Activated CD4-positive, CD25-positive, alpha-beta regulatory T cell treated with anti-CD3 and anti-CD28 coated beads, Interleukin-2, amount 50 U/mL, for 24 hours (primary cell): Measurements from ENCODE around the gene SYCP2L.
"Not testable (repeated sequence)": the region's sequence is repeated elsewhere in the genome, so short reads cannot be mapped to it uniquely, and the experiment has no call there.

Experiments used
- ATAC-seq, 2 donors: fragments of 150-1000 bp; cut with Tn5 transposase; one replicate each; pipeline ENCODE4 v1.10.0; 2021; ENCODE audit warnings: mild to moderate bottlenecking in 1 of 2, moderate library complexity in 1 of 2

The SYCP2L gene

GRCh38 chr6:10886691-10887502 is at the start of gene SYCP2L:
SYCP2L (plus strand) TSS chr6:10887052; CDS start chr6:10887127, 75 bp downstream.
- no peak for ATAC-seq

GRCh38 chr6:10837622-10837994 is 49.2 kb upstream of the SYCP2L start:
- no peak for ATAC-seq

- ATAC-seq: peak; percentile 72
Measured at GRCh38 chr6:10837995-10838793, 48.7 kb upstream of the SYCP2L start, which contains the start of gene MAK. MAK (minus strand) TSS chr6:10838539; CDS start chr6:10830648, 7,891 bp downstream.

GRCh38 chr6:10838794-10839333 is 48.0 kb upstream of the SYCP2L start:
- peak; percentile 78 to 84 for ATAC-seq

- no peak for ATAC-seq
Measured at GRCh38 chr6:10843554-10843953, 43.3 kb upstream of the SYCP2L start.

GRCh38 chr6:10847684-10848083 is 39.2 kb upstream of the SYCP2L start:
- ATAC-seq: no peak

GRCh38 chr6:10849901-10850300 is 37.0 kb upstream of the SYCP2L start:
- ATAC-seq: no peak

GRCh38 chr6:10850728-10851127 is 36.1 kb upstream of the SYCP2L start:
- no peak for ATAC-seq

- ATAC-seq: no peak
Measured at GRCh38 chr6:10852361-10852960, 34.4 kb upstream of the SYCP2L start.

GRCh38 chr6:10853849-10854300 is 33.0 kb upstream of the SYCP2L start:
- not testable (repeated sequence) for ATAC-seq

GRCh38 chr6:10854922-10855632 is 31.8 kb upstream of the SYCP2L start:
- ATAC-seq: no peak

- no peak for ATAC-seq
Measured at GRCh38 chr6:10857259-10857658, 29.6 kb upstream of the SYCP2L start.

- no peak for ATAC-seq
Measured at GRCh38 chr6:10861086-10861485, 25.8 kb upstream of the SYCP2L start.

- no peak for ATAC-seq
Measured at GRCh38 chr6:10862361-10862760, 24.5 kb upstream of the SYCP2L start.

- not testable (repeated sequence) for ATAC-seq
Measured at GRCh38 chr6:10863031-10863430, 23.8 kb upstream of the SYCP2L start.

- not testable (repeated sequence) for ATAC-seq
Measured at GRCh38 chr6:10866709-10867108, 20.1 kb upstream of the SYCP2L start.

GRCh38 chr6:10867952-10868351 is 18.9 kb upstream of the SYCP2L start:
- no peak for ATAC-seq

GRCh38 chr6:10873374-10873773 is 13.5 kb upstream of the SYCP2L start:
- no peak for ATAC-seq

- ATAC-seq: no peak
Measured at GRCh38 chr6:10874207-10874606, 12.6 kb upstream of the SYCP2L start.

GRCh38 chr6:10875026-10875425 is 11.8 kb upstream of the SYCP2L start:
- ATAC-seq: no peak

- no peak for ATAC-seq
Measured at GRCh38 chr6:10877012-10877411, 9.8 kb upstream of the SYCP2L start.

- ATAC-seq: no peak
Measured at GRCh38 chr6:10877871-10878270, 9.0 kb upstream of the SYCP2L start.
